HUES48 (cell line): ENCODE results near the gene MADD.

Experiments
- H3K27ac ChIP-seq: one replicate; pipeline ENCODE4 v1.7.0; 2013; ENCODE audit warnings: low read depth, low read length, inconsistent platforms
- H3K27me3 ChIP-seq: 2 replicates; pipeline ENCODE4 v1.6.1; 2013; ENCODE audit warnings: mild to moderate bottlenecking, low read length; ENCODE audit not compliant: control insufficient read depth, insufficient read depth
- H3K36me3 ChIP-seq: 2 replicates; pipeline ENCODE4 v1.6.1; 2013; ENCODE audit warnings: low read length; ENCODE audit not compliant: control insufficient read depth, insufficient read depth
- H3K4me1 ChIP-seq: 2 replicates; pipeline ENCODE4 v1.6.1; 2013; ENCODE audit warnings: mild to moderate bottlenecking, low read length; ENCODE audit not compliant: control insufficient read depth, insufficient read depth
- H3K4me3 ChIP-seq: 2 replicates; pipeline ENCODE4 v1.5.1; 2013; ENCODE audit warnings: mild to moderate bottlenecking, low read depth, low read length
- H3K9ac ChIP-seq: 2 replicates; pipeline ENCODE4 v1.6.1; 2013; ENCODE audit warnings: mild to moderate bottlenecking, low read depth, low read length, moderate library complexity
- H3K9me3 ChIP-seq: 2 replicates; pipeline ENCODE4 v1.6.1; 2013; ENCODE audit warnings: low read length; ENCODE audit not compliant: control insufficient read depth, insufficient read depth

The MADD gene

GRCh38 chr11:47325271-47326041 is 55.5 kb downstream of the MADD start:
- Histone ChIP-seq H3K4me1 (no peaks in the 10 kb centered on the region), H3K27ac (no peak overlapping the region), H3K4me3 (no peak overlapping the region), H3K27me3 (no peaks in the 10 kb centered on the region), H3K36me3 (peaks cover 65% of the 10 kb centered on the region), H3K9ac (no peak overlapping the region), H3K9me3 (no peaks in the 10 kb centered on the region)

- H3K9me3 ChIP-seq = no peaks in the 10 kb centered on the region
- H3K9ac ChIP-seq = no peak overlapping the region
- no peak overlapping the region for H3K4me3 ChIP-seq
- peaks cover 65% of the 10 kb centered on the region for H3K36me3 ChIP-seq
- no peaks in the 10 kb centered on the region for H3K4me1 ChIP-seq
- H3K27ac ChIP-seq = no peak overlapping the region
- H3K27me3 ChIP-seq = no peaks in the 10 kb centered on the region
Measured at GRCh38 chr11:47326198-47326597, 56.3 kb downstream of the MADD start.

- no peaks in the 10 kb centered on the region for H3K27me3 ChIP-seq
- H3K36me3 ChIP-seq = peaks cover 57% of the 10 kb centered on the region
- H3K4me1 ChIP-seq = no peaks in the 10 kb centered on the region
- no peaks in the 10 kb centered on the region for H3K9me3 ChIP-seq
- H3K9ac ChIP-seq = no peak overlapping the region
- H3K27ac ChIP-seq = no peak overlapping the region
- no peak overlapping the region for H3K4me3 ChIP-seq
Measured at GRCh38 chr11:47327025-47327424, 57.1 kb downstream of the MADD start.

GRCh38 chr11:47327949-47328348 is 58.0 kb downstream of the MADD start:
- H3K4me1 ChIP-seq = no peaks in the 10 kb centered on the region
- no peaks in the 10 kb centered on the region for H3K27me3 ChIP-seq
- no peak overlapping the region for H3K27ac ChIP-seq
- no peak overlapping the region for H3K4me3 ChIP-seq
- H3K9ac ChIP-seq = no peak overlapping the region
- H3K36me3 ChIP-seq = peaks cover 54% of the 10 kb centered on the region
- no peaks in the 10 kb centered on the region for H3K9me3 ChIP-seq

- peaks cover 54% of the 10 kb centered on the region for H3K36me3 ChIP-seq
- H3K4me1 ChIP-seq = no peaks in the 10 kb centered on the region
- no peak overlapping the region for H3K4me3 ChIP-seq
- H3K27ac ChIP-seq = no peak overlapping the region
- H3K27me3 ChIP-seq = no peaks in the 10 kb centered on the region
- H3K9me3 ChIP-seq = no peaks in the 10 kb centered on the region
- no peak overlapping the region for H3K9ac ChIP-seq
Measured at GRCh38 chr11:47328449-47329390, 58.8 kb downstream of the MADD start.

- Histone ChIP-seq H3K27ac (no peak overlapping the region), H3K9me3 (no peaks in the 10 kb centered on the region), H3K4me3 (no peak overlapping the region), H3K27me3 (no peaks in the 10 kb centered on the region), H3K9ac (no peak overlapping the region), H3K4me1 (no peaks in the 10 kb centered on the region), H3K36me3 (peaks cover 54% of the 10 kb centered on the region)
Measured at GRCh38 chr11:47329431-47329986, 59.6 kb downstream of the MADD start.

- Histone ChIP-seq H3K9me3 (no peaks in the 10 kb centered on the region), H3K4me1 (no peaks in the 10 kb centered on the region), H3K9ac (no peak overlapping the region), H3K27me3 (no peaks in the 10 kb centered on the region), H3K27ac (no peak overlapping the region), H3K36me3 (peaks cover 52% of the 10 kb centered on the region), H3K4me3 (no peak overlapping the region)
Measured at GRCh38 chr11:47329987-47330931, 60.3 kb downstream of the MADD start.

- H3K4me1 ChIP-seq = no peaks in the 10 kb centered on the region
- H3K9me3 ChIP-seq = no peaks in the 10 kb centered on the region
- no peak overlapping the region for H3K27ac ChIP-seq
- H3K4me3 ChIP-seq = no peak overlapping the region
- no peak overlapping the region for H3K9ac ChIP-seq
- no peaks in the 10 kb centered on the region for H3K27me3 ChIP-seq
- peaks cover 38% of the 10 kb centered on the region for H3K36me3 ChIP-seq
Measured at GRCh38 chr11:47331454-47332302, 61.7 kb downstream of the MADD start.

GRCh38 chr11:47332303-47332711 is 62.4 kb downstream of the MADD start:
- H3K4me3 ChIP-seq = no peak overlapping the region
- H3K36me3 ChIP-seq = peaks cover 32% of the 10 kb centered on the region
- no peaks in the 10 kb centered on the region for H3K9me3 ChIP-seq
- H3K4me1 ChIP-seq = no peaks in the 10 kb centered on the region
- no peak overlapping the region for H3K27ac ChIP-seq
- no peak overlapping the region for H3K9ac ChIP-seq
- H3K27me3 ChIP-seq = no peaks in the 10 kb centered on the region
